Ovary (tissue), 3 donors: ENCODE data around the gene ITSN2.

Experiments
- EP300 ChIP-seq: sonication (generic); formaldehyde crosslinking; IDR thresholded peaks from one replicate; pipeline ENCODE4 v1.6.1; 2017; ENCODE audit warnings: antibody characterized with exemption
- POLR2A ChIP-seq: fragments of 450-650 bp; IDR thresholded peaks from one replicate; pipeline ENCODE4 v1.6.1; 2017; ENCODE audit warnings: antibody characterized with exemption, mild to moderate bottlenecking, moderate library complexity
- TF ChIP-seq, protein P1 (sequence below), 3 donors: fragments of 450-650 bp in 2 of 3; fragments of 200-600 bp in 1 of 3; IDR thresholded peaks; one replicate each; pipeline versions ENCODE4 v1.5.1 to v1.8.0; 2016 to 2022; ENCODE audit warnings: antibody characterized with exemption in 3 of 3, mild to moderate bottlenecking in 1 of 3
- donor health status: DM: no; HTN: no; CAD: no.

- TF ChIP-seq, protein P1, sequence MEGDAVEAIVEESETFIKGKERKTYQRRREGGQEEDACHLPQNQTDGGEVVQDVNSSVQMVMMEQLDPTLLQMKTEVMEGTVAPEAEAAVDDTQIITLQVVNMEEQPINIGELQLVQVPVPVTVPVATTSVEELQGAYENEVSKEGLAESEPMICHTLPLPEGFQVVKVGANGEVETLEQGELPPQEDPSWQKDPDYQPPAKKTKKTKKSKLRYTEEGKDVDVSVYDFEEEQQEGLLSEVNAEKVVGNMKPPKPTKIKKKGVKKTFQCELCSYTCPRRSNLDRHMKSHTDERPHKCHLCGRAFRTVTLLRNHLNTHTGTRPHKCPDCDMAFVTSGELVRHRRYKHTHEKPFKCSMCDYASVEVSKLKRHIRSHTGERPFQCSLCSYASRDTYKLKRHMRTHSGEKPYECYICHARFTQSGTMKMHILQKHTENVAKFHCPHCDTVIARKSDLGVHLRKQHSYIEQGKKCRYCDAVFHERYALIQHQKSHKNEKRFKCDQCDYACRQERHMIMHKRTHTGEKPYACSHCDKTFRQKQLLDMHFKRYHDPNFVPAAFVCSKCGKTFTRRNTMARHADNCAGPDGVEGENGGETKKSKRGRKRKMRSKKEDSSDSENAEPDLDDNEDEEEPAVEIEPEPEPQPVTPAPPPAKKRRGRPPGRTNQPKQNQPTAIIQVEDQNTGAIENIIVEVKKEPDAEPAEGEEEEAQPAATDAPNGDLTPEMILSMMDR (IDR thresholded peaks at IDR 0.05) = no peak
- TF ChIP-seq POLR2A (no peak), EP300 (no peak)
Measured at GRCh38 chr2:24360963-24361330, 611 bp upstream of the ITSN2 start.
